ENCODE data around the gene C3orf33.

GRCh38 chr3:155852341-155852740 lies 46.3 kb upstream of the C3orf33 start:
- TF ChIP-seq POLR2A (IDR thresholded peaks at IDR 0.05): no peak
- TF ChIP-seq CTCF (IDR thresholded peaks at IDR 0.05): no peak

Measured in heart left ventricle (tissue), 13 donors.